Brain microvascular endothelial cell (primary cell): Measurements from ENCODE around the gene ZC3H12D.

Source experiments
- DNase-seq: peaks from one replicate; pipeline ENCODE4 v3.0.0-alpha.2; 2020
- H3K27ac ChIP-seq: fragments of 250-450 bp; sonication (Bioruptor Pico); 2 replicates; pipeline ENCODE4 v1.5.1; 2020; ENCODE audit warnings: mild to moderate bottlenecking, moderate library complexity
- H3K27me3 ChIP-seq: fragments of 250-450 bp; sonication (Bioruptor Pico); replicated peaks from 2 replicates; pipeline ENCODE4 v1.5.1; 2020; ENCODE audit warnings: mild to moderate bottlenecking
- H3K36me3 ChIP-seq: fragments of 250-450 bp; sonication (Bioruptor Pico); replicated peaks from 2 replicates; pipeline ENCODE4 v1.5.1; 2020; ENCODE audit warnings: mild to moderate bottlenecking
- H3K4me3 ChIP-seq: 2 replicates; pipeline ENCODE4 v1.5.1; 2011; ENCODE audit warnings: low read depth, mild to moderate bottlenecking, control low read depth, low read length, moderate library complexity
- in situ Hi-C: cut with HindIII; loops from 2 replicates; pipeline ENCODE4 v1.10.0; 2017; ENCODE audit warnings: low sequenced_read_pairs, low pct_ligation_motif_present
- TF ChIP-seq, protein P1 (sequence below): IDR thresholded peaks from 2 replicates; pipeline ENCODE4 v1.5.1; 2011; ENCODE audit warnings: low read depth, mild to moderate bottlenecking, moderate library complexity, low read length, control low read depth, inconsistent platforms; ENCODE audit errors: missing control alignments

ZC3H12D gene

DNA sequence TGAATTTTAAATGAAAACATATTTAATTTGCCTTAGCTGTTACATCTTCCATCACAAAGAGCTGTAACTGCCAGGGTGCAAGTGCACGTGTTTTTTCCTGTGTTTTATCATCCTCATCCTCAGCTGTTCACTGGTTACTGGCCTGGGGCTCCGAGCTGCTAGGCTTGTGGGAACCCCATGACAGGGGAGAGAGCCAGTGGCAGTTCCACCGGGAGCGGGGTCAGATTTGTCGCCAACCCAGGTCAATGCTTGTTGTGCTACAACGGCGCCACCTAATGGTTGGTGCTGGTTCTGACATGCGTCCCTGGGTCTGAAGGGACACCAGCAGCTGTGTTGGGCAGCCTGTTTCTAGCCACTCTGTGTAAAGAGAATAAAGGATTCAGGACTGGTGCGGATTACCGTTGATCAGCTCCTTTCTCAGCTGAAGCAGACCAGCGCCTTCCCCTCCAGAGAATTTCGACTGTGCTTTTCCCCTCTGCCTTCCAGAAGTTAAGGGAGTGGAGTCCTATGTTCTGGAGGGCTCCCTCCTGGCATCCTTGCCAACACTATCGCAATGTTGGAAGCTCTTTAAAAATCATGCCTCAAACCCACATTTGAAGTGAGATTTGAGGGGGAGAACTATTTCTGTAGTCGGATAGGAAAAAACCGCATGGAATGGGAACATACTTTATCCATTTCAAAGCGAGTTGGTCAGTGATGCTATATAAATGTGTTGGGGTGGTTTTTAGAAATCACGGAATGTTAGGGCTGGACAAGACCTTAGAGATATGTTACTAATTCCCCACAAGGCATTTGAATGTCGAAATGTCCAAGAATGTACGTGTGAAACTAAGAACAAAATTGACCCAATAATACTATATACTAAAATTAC, 52.7 kb downstream of the ZC3H12D start:
- peak; percentile 75 for DNase-seq
- TF ChIP-seq, protein P1, sequence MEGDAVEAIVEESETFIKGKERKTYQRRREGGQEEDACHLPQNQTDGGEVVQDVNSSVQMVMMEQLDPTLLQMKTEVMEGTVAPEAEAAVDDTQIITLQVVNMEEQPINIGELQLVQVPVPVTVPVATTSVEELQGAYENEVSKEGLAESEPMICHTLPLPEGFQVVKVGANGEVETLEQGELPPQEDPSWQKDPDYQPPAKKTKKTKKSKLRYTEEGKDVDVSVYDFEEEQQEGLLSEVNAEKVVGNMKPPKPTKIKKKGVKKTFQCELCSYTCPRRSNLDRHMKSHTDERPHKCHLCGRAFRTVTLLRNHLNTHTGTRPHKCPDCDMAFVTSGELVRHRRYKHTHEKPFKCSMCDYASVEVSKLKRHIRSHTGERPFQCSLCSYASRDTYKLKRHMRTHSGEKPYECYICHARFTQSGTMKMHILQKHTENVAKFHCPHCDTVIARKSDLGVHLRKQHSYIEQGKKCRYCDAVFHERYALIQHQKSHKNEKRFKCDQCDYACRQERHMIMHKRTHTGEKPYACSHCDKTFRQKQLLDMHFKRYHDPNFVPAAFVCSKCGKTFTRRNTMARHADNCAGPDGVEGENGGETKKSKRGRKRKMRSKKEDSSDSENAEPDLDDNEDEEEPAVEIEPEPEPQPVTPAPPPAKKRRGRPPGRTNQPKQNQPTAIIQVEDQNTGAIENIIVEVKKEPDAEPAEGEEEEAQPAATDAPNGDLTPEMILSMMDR, result peak; percentile 92
- in situ Hi-C loops, result no loop called here
- Histone ChIP-seq H3K27ac (no peak overlapping the region), H3K36me3 (no peaks in the 10 kb centered on the region), H3K4me3 (no peak overlapping the region), H3K27me3 (no peaks in the 10 kb centered on the region)

DNA sequence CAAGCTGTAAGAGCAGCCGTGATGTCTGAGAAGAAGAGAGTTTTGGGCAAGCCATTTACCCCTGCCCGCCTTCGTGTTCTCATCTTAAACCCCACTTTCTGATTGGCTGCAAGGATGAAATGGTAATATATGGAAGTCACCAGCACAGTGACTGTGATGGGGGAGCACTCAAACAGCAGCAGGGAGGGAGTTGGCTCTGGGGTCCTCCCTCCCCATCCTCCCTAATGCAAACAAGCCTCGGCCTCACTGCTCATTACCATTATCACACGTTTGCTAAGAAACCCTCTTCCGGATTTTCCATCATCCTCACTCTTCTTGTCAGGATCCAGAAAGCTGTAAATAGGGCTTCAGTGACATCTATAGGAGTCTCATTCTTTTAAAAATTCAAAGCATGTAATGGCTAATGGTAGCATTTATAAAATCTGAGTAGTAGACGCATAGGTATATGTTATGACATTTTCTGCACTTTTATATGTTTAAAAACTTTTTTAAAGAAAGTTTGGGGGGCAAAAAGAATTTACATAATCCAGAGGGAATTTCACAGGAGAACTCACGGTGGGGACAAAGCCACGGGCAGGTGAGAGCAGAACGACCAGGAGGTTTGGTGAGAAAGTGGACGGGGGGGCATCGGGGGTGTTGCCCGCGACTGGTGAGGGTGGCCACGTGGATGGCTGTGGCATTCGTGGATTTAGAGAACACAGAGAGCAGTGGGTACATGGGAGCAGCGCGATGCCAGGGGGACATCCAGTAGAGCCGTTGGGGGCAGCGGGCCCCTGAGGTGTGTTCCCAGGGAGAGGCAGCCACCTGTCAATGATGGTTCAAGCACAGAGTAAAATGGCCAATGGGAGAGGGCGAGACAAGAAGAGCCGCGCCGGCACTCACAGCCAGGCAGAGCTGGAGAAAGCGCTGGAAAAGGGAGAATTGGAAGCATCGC, 55.1 kb downstream of the ZC3H12D start:
- in situ Hi-C loops, result no loop called here
- Histone ChIP-seq H3K4me3 (no peak overlapping the region), H3K27ac (no peak overlapping the region), H3K27me3 (no peaks in the 10 kb centered on the region), H3K36me3 (no peaks in the 10 kb centered on the region)
- TF ChIP-seq, protein P1, result no peak
- DNase-seq, result no peak

DNA sequence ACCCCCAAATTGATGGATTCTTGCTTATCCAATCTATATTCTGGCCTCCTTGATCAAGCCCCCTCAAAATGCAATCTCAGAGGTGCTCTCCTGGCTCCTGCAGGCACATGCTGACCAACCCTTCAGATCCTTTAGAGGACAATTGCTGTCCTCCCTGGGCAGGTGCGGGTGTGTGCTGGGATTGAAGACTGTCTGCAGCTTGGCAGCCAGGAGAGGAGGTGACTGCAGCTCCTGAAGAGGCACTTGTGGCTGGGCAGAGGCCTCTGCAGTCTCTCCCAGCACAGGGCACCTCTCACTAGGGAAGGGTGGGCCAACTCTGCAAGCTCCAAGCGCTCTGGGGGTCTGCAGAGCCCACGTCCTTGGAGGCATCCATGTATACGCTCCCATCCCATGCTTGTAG, 56.2 kb downstream of the ZC3H12D start:
- no peaks in the 10 kb centered on the region for H3K27me3 ChIP-seq
- H3K36me3 ChIP-seq, result no peaks in the 10 kb centered on the region
- no peak overlapping the region for H3K27ac ChIP-seq
- H3K4me3 ChIP-seq, result no peak overlapping the region
- DNase-seq, result no peak
- in situ Hi-C loops, result no loop called here
- TF ChIP-seq, protein P1, result no peak

DNA sequence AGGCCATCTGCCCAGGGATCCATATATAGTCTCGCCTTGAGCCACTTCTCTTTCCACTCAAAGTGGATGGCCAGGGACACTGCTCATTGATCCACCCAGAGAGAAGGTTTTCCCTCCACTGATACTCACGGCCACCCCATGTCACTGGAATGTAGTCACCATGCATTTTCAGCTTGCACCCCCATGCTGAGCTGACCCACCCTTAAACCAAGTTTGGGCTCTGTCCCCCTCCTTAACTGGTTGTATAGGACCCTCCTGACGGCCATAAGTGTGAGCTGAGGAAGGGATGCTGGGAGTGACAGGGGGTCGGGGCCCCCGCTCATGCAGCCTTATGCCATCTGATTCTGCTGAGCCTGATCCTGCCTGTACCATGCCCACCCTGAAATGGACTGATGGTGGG, 59.1 kb downstream of the ZC3H12D start:
- no peaks in the 10 kb centered on the region for H3K27me3 ChIP-seq
- no peaks in the 10 kb centered on the region for H3K36me3 ChIP-seq
- TF ChIP-seq, protein P1, result no peak
- H3K4me3 ChIP-seq, result no peak overlapping the region
- no peak overlapping the region for H3K27ac ChIP-seq
- in situ Hi-C loops, result no loop called here
- DNase-seq, result no peak

DNA sequence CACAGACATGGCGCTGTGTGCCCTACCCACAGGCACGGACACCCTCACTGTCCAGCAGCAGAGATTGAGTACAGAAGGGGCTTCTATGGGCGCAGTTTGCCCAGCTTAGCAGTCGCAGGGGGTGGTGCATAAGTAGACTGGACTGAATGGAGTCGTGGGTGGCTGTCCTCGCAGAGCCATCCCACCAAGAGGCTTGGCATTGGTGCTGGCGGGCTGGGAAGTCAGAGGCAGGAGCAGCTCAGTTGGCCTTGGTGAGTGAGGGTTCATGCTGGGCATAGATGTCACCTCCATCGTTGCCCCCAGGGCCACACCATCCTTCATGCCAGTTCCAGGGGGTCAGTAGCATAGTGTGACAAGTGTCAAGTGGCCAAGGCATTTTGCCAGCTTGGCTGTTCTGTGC, 59.6 kb downstream of the ZC3H12D start:
- TF ChIP-seq, protein P1, result no peak
- Histone ChIP-seq H3K27me3 (no peaks in the 10 kb centered on the region), H3K4me3 (no peak overlapping the region), H3K36me3 (no peaks in the 10 kb centered on the region), H3K27ac (no peak overlapping the region)
- no peak for DNase-seq
- in situ Hi-C loops, result no loop called here
